GM12875 (cell line): ENCODE measurements around the gene TSPAN14.

ENCODE experiments used
- H3K4me3 ChIP-seq: one replicate; pipeline ENCODE4 v1.5.1; 2011; ENCODE audit warnings: low read depth, low read length, control low read depth
- CTCF ChIP-seq: IDR thresholded peaks from 2 replicates; pipeline ENCODE4 v1.5.1; 2011; ENCODE audit warnings: low read depth, mild to moderate bottlenecking, control low read depth, inconsistent platforms, low read length, moderate library complexity, borderline replicate concordance; ENCODE audit not compliant: insufficient read depth

TSPAN14 gene

DNA sequence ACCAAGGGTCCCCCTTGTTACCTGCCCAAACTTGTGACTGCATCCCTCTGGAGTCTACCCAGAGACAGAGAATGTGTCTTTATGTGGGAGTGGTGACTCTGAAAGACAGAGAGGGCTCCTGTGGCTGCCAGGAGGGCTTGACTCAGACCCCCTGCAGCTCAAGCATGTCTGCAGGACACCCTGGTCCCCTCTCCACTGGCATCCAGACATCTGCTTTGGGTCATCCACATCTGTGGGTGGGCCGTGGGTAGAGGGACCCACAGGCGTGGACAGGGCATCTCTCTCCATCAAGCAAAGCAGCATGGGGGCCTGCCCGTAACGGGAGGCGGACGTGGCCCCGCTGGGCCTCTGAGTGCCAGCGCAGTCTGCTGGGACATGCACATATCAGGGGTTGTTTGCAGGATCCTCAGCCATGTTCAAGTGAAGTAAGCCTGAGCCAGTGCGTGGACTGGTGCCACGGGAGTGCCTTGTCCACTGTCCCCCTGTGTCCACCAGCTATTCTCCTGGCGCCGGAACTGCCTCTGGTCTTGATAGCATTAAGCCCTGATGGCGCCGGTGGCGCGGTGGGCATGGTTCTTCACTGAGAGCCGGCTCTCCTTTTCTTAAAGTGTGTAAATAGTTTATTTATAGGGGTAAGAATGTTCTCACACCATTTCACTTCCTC, 64.2 kb downstream of the TSPAN14 start:
- no peak for TF ChIP-seq CTCF
- no peak overlapping the region for H3K4me3 ChIP-seq

DNA sequence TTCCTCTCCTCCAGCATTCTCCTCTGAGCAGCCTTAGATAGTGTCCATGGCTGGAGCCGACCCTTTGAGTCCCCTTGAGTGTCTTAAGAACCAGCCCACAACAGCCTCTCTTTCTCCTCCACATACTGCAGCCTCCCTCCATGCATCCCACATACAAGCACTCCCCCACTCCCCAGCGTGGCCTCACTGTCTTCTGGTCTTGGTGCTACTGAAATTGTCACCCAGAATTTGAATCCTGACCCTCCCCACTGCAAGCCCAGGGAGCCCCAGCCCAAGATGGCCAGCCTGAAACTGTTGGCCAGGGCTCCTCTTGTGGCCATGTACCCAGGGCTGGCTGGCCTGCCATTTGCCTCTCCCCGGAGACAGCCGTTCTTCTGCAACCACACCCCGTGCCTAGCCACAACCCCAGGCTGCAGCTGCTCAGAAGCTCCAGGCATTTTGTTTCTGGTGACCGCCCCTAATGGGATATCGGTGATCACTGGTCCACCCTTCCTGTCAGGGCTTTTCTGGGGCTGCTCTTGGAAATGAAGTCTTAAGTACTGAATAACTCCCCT, 64.8 kb downstream of the TSPAN14 start:
- TF ChIP-seq CTCF: no peak
- H3K4me3 ChIP-seq: no peak overlapping the region

DNA sequence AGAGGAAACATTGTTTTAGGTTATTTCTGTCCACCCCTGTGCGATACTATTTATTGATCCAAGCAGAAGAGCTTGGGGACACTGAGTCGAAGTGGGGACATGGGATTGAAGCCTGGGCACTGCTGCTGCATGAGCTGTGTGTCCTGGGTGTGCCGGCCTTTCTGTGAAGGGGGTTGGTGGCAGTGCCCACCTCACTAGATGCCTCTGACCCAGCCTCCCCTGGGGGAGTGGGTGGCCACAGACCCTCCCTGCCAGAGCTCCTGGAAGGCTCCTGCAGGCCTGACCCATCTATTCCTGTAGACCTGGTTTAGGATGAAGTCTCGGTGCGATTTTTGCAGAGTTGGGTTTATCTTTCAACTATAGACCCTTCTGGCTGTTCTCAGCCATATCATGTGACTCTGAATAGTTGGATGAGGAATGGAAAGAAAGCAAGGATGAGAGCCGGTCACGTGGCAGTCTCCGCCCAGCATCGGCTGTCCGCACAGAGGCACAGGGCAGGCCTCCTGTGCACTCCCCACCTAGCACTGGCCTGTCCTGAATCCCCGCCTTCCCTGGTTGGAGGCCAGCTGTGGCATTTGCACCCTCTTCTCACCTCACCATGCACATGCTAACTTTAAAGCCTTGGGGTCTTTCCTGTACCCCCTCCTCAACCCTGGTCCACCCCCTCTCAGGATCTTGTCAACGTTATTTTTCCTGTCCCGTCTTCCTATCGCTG, 66.0 kb downstream of the TSPAN14 start:
- no peak for TF ChIP-seq CTCF
- no peak overlapping the region for H3K4me3 ChIP-seq

DNA sequence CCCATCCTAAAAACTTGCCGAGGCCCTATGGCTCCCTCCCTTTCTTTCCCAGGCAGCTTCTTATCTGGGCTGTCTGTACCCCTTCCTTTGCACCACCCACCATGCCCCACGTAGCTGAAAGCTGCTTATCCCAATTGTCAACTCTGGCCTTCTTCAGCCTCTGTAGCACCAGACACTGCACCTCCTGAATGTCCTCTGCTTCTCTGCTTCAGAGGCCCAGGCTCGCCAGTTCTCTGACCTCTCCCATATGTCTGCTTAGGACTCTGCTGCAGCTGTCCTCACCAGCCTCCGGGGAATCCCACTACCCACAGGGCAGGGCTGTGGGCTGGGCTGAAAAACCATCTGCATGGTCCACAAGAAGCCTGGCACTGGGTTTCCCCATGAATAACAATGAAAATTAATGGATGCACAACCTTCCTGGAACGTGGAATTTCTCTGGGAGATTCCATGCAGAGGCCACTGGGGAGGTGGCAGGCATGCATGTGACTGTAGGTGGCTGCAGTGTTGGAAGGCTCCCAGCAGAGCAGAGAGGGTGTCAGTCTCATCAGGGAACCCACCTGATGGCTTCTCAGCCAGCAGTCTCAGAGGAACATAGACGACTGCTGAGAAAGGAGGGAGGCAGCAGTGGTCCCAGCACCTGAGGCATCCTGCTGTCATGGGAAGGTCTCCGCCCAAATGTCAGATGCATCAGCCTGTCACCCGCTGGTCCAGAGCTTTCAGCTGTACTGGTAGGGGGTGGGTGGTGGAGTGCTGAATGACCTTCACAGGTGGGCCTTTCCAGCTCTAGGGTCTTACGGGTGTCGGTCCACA, 66.8 kb downstream of the TSPAN14 start:
- H3K4me3 ChIP-seq: no peak overlapping the region
- TF ChIP-seq CTCF: no peak

DNA sequence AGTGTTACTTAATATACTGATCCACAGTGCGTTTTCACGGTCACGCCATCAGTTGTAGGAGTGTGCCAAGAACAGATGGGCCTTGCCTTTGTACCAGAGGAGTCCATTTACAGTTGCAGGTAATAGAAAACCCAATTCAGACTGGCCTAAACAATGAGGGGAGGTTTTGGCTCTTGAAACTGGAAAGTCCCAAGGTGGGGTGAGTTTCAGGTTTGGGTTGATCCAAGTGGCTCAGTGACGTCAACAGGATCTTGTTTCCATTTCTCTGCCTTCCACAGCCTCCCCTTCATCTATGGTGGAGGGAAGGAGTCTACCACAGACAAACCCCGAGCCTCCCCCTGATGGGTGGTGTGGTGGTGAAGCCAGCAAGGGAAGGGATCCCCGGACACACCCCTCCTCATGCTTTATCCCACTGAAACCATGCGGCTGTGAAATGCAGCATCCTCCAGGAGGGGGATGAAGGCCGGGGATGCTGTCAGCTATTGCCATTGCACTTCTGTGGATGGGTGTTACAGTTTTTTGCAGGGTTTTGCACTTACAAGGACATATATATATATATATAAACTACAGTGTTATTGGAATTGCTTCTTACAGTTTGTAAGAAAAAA, 68.8 kb downstream of the TSPAN14 start:
- H3K4me3 ChIP-seq: no peak overlapping the region
- TF ChIP-seq CTCF: no peak

- TF ChIP-seq CTCF: no peak
- no peak overlapping the region for H3K4me3 ChIP-seq
Observed at GRCh38 chr10:80523773-80524172, 69.7 kb downstream of the TSPAN14 start.
